GM12891 (cell line): ENCODE results near the gene PLEKHG1.

ENCODE experiments used
- DNase-seq: peaks from one replicate; pipeline ENCODE4 v3.0.0; 2011; ENCODE audit warnings: low spot score; ENCODE audit not compliant: insufficient read length
- FAIRE-seq: peaks from 2 replicates; lab custom pipeline; 2011; peaks lifted over from hg19 to GRCh38; lab: Jason Lieb, UNC
- PAX5 ChIP-seq: IDR thresholded peaks from 2 replicates; pipeline ENCODE4 v1.6.1; 2011; ENCODE audit warnings: low read length, moderate library complexity, mild to moderate bottlenecking; ENCODE audit not compliant: insufficient read depth, severe bottlenecking
- POLR2A ChIP-seq: IDR thresholded peaks from 2 replicates; pipeline ENCODE4 v1.6.1; 2011; ENCODE audit warnings: low read depth, low read length, control low read depth
- POLR2AphosphoS5 ChIP-seq: IDR thresholded peaks from 2 replicates; pipeline ENCODE4 v1.6.1; 2011; ENCODE audit warnings: low read depth, low read length, control low read depth
- POU2F2 ChIP-seq: IDR thresholded peaks from 2 replicates; pipeline ENCODE4 v1.6.1; 2011; ENCODE audit warnings: low read depth, mild to moderate bottlenecking, control low read depth, low read length, moderate library complexity
- SPI1 ChIP-seq: IDR thresholded peaks from 2 replicates; pipeline ENCODE4 v1.6.1; 2011; ENCODE audit warnings: low read depth, low read length, control low read depth
- TAF1 ChIP-seq: IDR thresholded peaks from 2 replicates; pipeline ENCODE4 v1.6.1; 2011; ENCODE audit warnings: low read depth, low read length, control low read depth

Gene PLEKHG1

DNA sequence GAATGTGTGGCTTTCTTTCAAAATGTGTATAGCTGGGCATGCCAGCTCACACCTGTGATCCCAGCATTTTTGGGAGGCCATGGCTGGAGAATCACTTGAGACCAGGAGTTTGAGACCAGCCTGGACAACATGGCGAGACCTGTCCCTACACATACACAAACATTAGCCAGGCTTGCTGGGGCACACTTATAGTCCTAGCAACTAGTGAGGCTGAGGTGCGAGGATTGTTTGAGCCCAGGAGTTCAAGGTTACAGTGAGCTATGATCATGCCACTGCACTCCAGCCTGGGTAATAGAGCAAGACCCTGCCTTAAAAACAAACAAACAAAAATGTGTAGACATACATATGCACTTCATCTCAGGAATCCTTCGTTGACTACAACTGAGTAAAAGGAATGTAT lies 31.1 kb upstream of the PLEKHG1 start:
- DNase-seq (no peak), FAIRE-seq (no peak)
- TF ChIP-seq SPI1: no peak
- no peak for TF ChIP-seq POLR2A
- TF ChIP-seq PAX5: no peak
- no peak for TF ChIP-seq TAF1
- no peak for TF ChIP-seq POLR2AphosphoS5
- no peak for TF ChIP-seq POU2F2

- DNase-seq: no peak
- no peak for TF ChIP-seq POLR2A
- no peak for TF ChIP-seq POU2F2
- TF ChIP-seq SPI1: no peak
- TF ChIP-seq PAX5: no peak
- TF ChIP-seq POLR2AphosphoS5: no peak
- TF ChIP-seq TAF1: no peak
- FAIRE-seq: no peak
Measured at GRCh38 chr6:150569161-150569560, 30.5 kb upstream of the PLEKHG1 start.

DNA sequence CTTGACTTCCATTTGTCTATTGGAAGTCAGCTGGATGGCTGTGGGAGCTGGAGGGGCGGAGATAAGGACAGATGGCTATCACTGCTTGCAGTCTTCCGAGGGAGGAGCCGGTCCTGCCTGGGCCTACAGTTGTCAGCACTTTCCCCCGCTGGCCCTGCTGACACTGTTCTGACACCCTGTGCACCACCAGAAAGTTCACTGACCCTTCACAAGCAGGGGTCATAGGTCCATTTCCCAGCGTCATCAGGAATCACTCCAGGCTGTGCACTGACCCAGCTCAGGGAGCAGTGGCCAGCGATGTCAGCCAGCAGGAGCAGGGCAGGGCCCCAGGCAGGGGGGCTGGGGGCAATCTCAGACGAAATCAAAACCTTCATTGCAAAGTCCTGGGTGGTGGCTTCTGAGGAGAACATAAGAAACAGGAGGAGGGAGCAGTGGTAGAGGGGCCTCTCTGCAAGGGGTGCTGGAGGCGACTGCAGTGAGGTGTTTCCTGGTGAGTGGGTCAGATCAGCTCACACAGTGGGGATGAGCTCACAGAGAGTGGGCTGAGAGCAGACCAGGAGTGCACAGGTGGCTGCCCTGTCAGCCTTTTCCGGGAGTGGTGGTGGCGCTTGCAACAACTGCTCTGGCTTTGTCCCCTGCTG lies 26.5 kb upstream of the PLEKHG1 start:
- DNase-seq: no peak
- TF ChIP-seq TAF1 (no peak), POLR2AphosphoS5 (no peak), PAX5 (no peak), POLR2A (no peak), SPI1 (no peak), POU2F2 (no peak)
- FAIRE-seq: no peak

DNA sequence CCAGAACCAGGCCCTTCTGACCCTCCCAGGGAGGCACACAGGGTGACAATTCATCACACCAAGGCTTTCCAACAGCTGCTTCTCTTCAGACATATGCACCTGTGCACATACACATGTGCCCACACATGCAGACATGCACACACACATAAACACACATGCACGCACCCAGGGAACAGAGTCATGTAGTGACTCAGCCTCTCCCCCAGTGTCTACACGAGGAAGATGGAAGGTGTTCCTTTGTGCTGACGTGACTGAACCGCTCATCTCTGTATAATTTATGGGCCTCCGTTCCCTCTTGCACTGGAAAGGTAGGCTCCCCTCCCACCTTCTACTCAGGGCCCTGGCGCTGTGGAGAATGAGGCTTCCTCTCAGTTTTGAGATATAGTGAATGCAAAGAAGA lies 23.8 kb upstream of the PLEKHG1 start:
- FAIRE-seq: no peak
- TF ChIP-seq POLR2A (no peak), POU2F2 (no peak), SPI1 (no peak), POLR2AphosphoS5 (no peak), PAX5 (no peak), TAF1 (no peak)
- no peak for DNase-seq

- TF ChIP-seq POLR2A (no peak), POLR2AphosphoS5 (no peak), PAX5 (no peak), TAF1 (no peak), SPI1 (no peak), POU2F2 (no peak)
- DNase-seq (no peak), FAIRE-seq (no peak)
Measured at GRCh38 chr6:150576651-150577226, 22.9 kb upstream of the PLEKHG1 start.

GRCh38 chr6:150579611-150580010 lies 20.1 kb upstream of the PLEKHG1 start:
- DNase-seq (no peak), FAIRE-seq (no peak)
- TF ChIP-seq POLR2AphosphoS5 (no peak), POU2F2 (no peak), TAF1 (no peak), PAX5 (no peak), SPI1 (no peak), POLR2A (no peak)

GRCh38 chr6:150580489-150580888 lies 19.2 kb upstream of the PLEKHG1 start:
- no peak for TF ChIP-seq TAF1
- TF ChIP-seq POU2F2: no peak
- no peak for TF ChIP-seq POLR2A
- TF ChIP-seq SPI1: no peak
- no peak for TF ChIP-seq POLR2AphosphoS5
- TF ChIP-seq PAX5: no peak
- FAIRE-seq (no peak), DNase-seq (no peak)

- DNase-seq (no peak), FAIRE-seq (no peak)
- TF ChIP-seq POLR2A: no peak
- no peak for TF ChIP-seq POU2F2
- no peak for TF ChIP-seq SPI1
- TF ChIP-seq TAF1: no peak
- TF ChIP-seq PAX5: no peak
- no peak for TF ChIP-seq POLR2AphosphoS5
Measured at GRCh38 chr6:150584065-150584464, 15.6 kb upstream of the PLEKHG1 start.

DNA sequence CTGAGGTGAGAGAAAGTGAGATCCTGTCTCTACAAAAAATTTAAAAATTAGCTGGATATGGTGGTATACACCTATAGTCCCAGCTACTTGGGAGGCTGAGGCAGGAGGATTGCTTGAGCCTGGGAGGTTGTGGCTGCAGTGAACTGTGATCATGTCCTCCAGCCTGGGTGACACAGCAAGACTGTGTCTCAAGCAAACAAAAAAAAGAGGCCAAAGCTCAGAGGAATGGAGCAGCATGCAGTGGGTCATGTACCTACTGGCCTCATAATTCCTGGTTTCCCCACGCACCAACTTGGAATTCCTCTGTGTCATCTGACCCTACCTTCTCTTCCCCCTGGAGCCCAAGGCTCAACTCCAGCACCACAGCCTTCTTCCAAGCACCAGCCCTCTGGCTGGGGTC lies 15.1 kb upstream of the PLEKHG1 start:
- DNase-seq (no peak), FAIRE-seq (no peak)
- TF ChIP-seq POLR2A (no peak), TAF1 (no peak), POU2F2 (no peak), SPI1 (no peak), POLR2AphosphoS5 (no peak), PAX5 (no peak)
